ENCODE data around the gene TLN1. TPM values are rescaled to one million over a fixed set of nuclear protein-coding genes. Genes with fewer than 3 reads are reported as not detected.

The TLN1 gene
- total and polyA plus RNA-seq, 2 of the 4 experiments (the other 2 are of a cell fraction): 228 to 346 TPM

- Histone ChIP-seq H4K5ac (ENCODE audit: low read depth, low read length) (peak overlapping the region; percentile 92), H3K23ac (ENCODE audit: low read depth, low read length) (peak overlapping the region; percentile 100), H3K56ac (ENCODE audit: extremely low read depth, insufficient read depth, low read length) (peak overlapping the region; percentile 98), H3K14ac (replicated peaks; ENCODE audit: low read depth, low read length) (peak overlapping the region; percentile 99), H2AFZ (replicated peaks; ENCODE audit: low read length, poor library complexity) (peak overlapping the region; percentile 90), H3K36me3 (ENCODE audit: control insufficient read depth, insufficient read depth, low read length) (peaks cover 10% of the 10 kb centered on the region), H4K91ac (ENCODE audit: insufficient read depth, low read depth, low read length) (peak overlapping the region; percentile 99), H3K4me3 (ENCODE audit: insufficient read depth, low read depth, low read length) (peak overlapping the region; percentile 99), H3K79me1 (ENCODE audit: low read depth in 1 of 2, low read length in 2 of 2) (peaks cover 21 to 75% of the 10 kb centered on the region in 2 experiments), H3K18ac (ENCODE audit: low read depth, low read length) (peak overlapping the region; percentile 96), H2BK120ac (ENCODE audit: low read depth, low read length) (peak overlapping the region; percentile 80), H4K8ac (ENCODE audit: low read depth in 2 of 2, low read length in 2 of 2) (peak overlapping the region; percentile 82 to 91), H3K27ac (ENCODE audit: insufficient read depth, low read length) (peak overlapping the region; percentile 90), H4K20me1 (ENCODE audit: insufficient read depth, low read length) (peaks cover 30% of the 10 kb centered on the region), H3K4me1 (ENCODE audit: control insufficient read depth, insufficient read depth, low read length) (peaks cover 23% of the 10 kb centered on the region), H3K27me3 (ENCODE audit: control insufficient read depth, insufficient read depth, low read length) (no peaks in the 10 kb centered on the region), H2AK9ac (replicated peaks; ENCODE audit: low read depth, low read length, poor library complexity) (peak overlapping the region; percentile 99), H2AK5ac (ENCODE audit: low read depth, low read length) (peak overlapping the region; percentile 97), H2BK15ac (ENCODE audit: low read depth, low read length) (peak overlapping the region; percentile 45; the same call in 2 of the 3 replicates), H2BK5ac (ENCODE audit: low read depth, low read length, poor library complexity, severe bottlenecking) (peak overlapping the region; percentile 96), H3K9me3 (ENCODE audit: control insufficient read depth, insufficient read depth, low read length) (no peaks in the 10 kb centered on the region), H3K4ac (ENCODE audit: low read depth, low read length) (peak overlapping the region; percentile 99), H3K9me1 (ENCODE audit: insufficient read depth, low read length) (no peaks in the 10 kb centered on the region), H3K4me2 (ENCODE audit: low read depth, low read length) (peak overlapping the region; percentile 96), H2BK20ac (ENCODE audit: low read depth, low read length) (peak overlapping the region; percentile 6; the same call in 1 of the 2 replicates), H3K9ac (ENCODE audit: low read depth, low read length) (peak overlapping the region; percentile 99)
- POLR2A ChIA-PET (ENCODE audit: unreplicated experiment): interaction anchor here (0.6 to 1.4 kb wide), 4 partner anchors 41 to 71 kb away, joined by 4 read pairs; partner anchors contain the start of genes ARHGEF39 and TPM2
- dilution Hi-C loops (cut with HindIII; ENCODE audit: low sequenced_read_pairs, unreplicated experiment) (no loop called here), in situ Hi-C loops (cut with MboI; ENCODE audit: low sequenced_read_pairs) (no loop called here), intact Hi-C loops (cut with micrococcal nuclease) (loop anchor here (1.0 kb wide), 1 partner anchor 127 kb away; no protein-coding TSS in a partner anchor)
- CTCF ChIA-PET: interaction anchor here (1.2 to 1.6 kb wide), 4 partner anchors 35 to 74 kb away, joined by 5 to 8 read pairs (median 6); partner anchors contain the start of genes CCDC107 and RMRP
- TF ChIP-seq MAFK (IDR thresholded peaks at IDR 0.05; ENCODE audit: low read depth, low read length) (no peak), CHD1 (IDR thresholded peaks at IDR 0.05; ENCODE audit: low read depth, low read length) (0 out of 2 replicates have a peak, but pooled peaks have one; percentile 65), FOS (IDR thresholded peaks at IDR 0.05; ENCODE audit: low read depth, low read length) (no peak), RFX5 (IDR thresholded peaks at IDR 0.05; ENCODE audit: low read depth, low read length) (no peak), BHLHE40 (IDR thresholded peaks at IDR 0.05; ENCODE audit: low read depth, low read length) (no peak), SMC3 (IDR thresholded peaks at IDR 0.05; ENCODE audit: low read depth, low read length) (no peak), MXI1 (IDR thresholded peaks at IDR 0.05; ENCODE audit: borderline replicate concordance, low read depth, low read length) (peak; percentile 22; the same call in 1 of the 2 replicates), RCOR1 (IDR thresholded peaks at IDR 0.05; ENCODE audit: insufficient replicate concordance, low read length) (no peak), POLR2A (IDR thresholded peaks at IDR 0.05; ENCODE audit: low read depth, low read length) (no peak), NFE2L2 (IDR thresholded peaks at IDR 0.05; ENCODE audit: low read depth, low read length) (no peak)
- no peak for DNase-seq
- ATAC-seq (ENCODE audit: low read depth): no peak
- WGBS, 2 experiments (ENCODE audit: extremely low coverage in 2 of 2, insufficient read length in 1 of 2): 3% methylated on average over 16 of the region's 47 CpGs; no CpG with 5 or more reads in 1 of the 2 experiments
- BruUV-seq (replicated peaks): no TSS peak
These were observed 395 bp downstream of the TLN1 start for GRCh38 chr9:35731415-35732184.
